ENCODE results near the gene CP. TPM values are rescaled to one million over a fixed set of nuclear protein-coding genes. Genes with fewer than 3 reads are reported as not detected.
"Not testable (repeated sequence)": the region's sequence is repeated elsewhere in the genome, so short reads cannot be mapped to it uniquely, and the experiment has no call there.

CP gene
- polyA plus RNA-seq, 1 experiment = 0.10 TPM

- no peak overlapping the region for H3K4me3 ChIP-seq (ENCODE audit: low read depth, low read length)
- no peaks in the 10 kb centered on the region for H3K27me3 ChIP-seq (ENCODE audit: control insufficient read depth, insufficient read depth, low read length)
- no peak for TF ChIP-seq CTCF (IDR thresholded peaks at IDR 0.05; ENCODE audit: low read depth, low read length)
- ChIA-PET CTCF (no interaction called here), POLR2A (no interaction called here)
- H3K9me3 ChIP-seq (ENCODE audit: control insufficient read depth, insufficient read depth, low read length) = no peaks in the 10 kb centered on the region
- no peak overlapping the region for H3K27ac ChIP-seq (ENCODE audit: low read depth, low read length)
- DNase-seq (ENCODE audit: low read depth, low spot score) = no peak
Observed at GRCh38 chr3:149198611-149199010, 23.0 kb downstream of the CP start.

- ChIA-PET CTCF (no interaction called here), POLR2A (no interaction called here)
- H3K4me3 ChIP-seq (ENCODE audit: low read depth, low read length) = no peak overlapping the region
- no peak overlapping the region for H3K27ac ChIP-seq (ENCODE audit: low read depth, low read length)
- DNase-seq (ENCODE audit: low read depth, low spot score) = no peak
- no peaks in the 10 kb centered on the region for H3K9me3 ChIP-seq (ENCODE audit: control insufficient read depth, insufficient read depth, low read length)
- H3K27me3 ChIP-seq (ENCODE audit: control insufficient read depth, insufficient read depth, low read length) = no peaks in the 10 kb centered on the region
- no peak for TF ChIP-seq CTCF (IDR thresholded peaks at IDR 0.05; ENCODE audit: low read depth, low read length)
Observed at GRCh38 chr3:149197669-149198068, 24.0 kb downstream of the CP start.

- H3K27ac ChIP-seq (ENCODE audit: low read depth, low read length); H3K4me3 ChIP-seq (ENCODE audit: low read depth, low read length); H3K27me3 ChIP-seq (ENCODE audit: control insufficient read depth, insufficient read depth, low read length); CTCF ChIA-PET; H3K9me3 ChIP-seq (ENCODE audit: control insufficient read depth, insufficient read depth, low read length); POLR2A ChIA-PET; DNase-seq (ENCODE audit: low read depth, low spot score): not testable (repeated sequence)
Observed at GRCh38 chr3:149196805-149197592, 24.6 kb downstream of the CP start.

GRCh38 chr3:149195221-149195620 is 26.4 kb downstream of the CP start:
- H3K27ac ChIP-seq (ENCODE audit: low read depth, low read length) = no peak overlapping the region
- CTCF ChIA-PET = no interaction called here
- TF ChIP-seq CTCF (IDR thresholded peaks at IDR 0.05; ENCODE audit: low read depth, low read length) = no peak
- no peak for DNase-seq (ENCODE audit: low read depth, low spot score)
- POLR2A ChIA-PET = no interaction called here
- no peaks in the 10 kb centered on the region for H3K27me3 ChIP-seq (ENCODE audit: control insufficient read depth, insufficient read depth, low read length)
- no peak overlapping the region for H3K4me3 ChIP-seq (ENCODE audit: low read depth, low read length)
- H3K9me3 ChIP-seq (ENCODE audit: control insufficient read depth, insufficient read depth, low read length) = no peaks in the 10 kb centered on the region

GRCh38 chr3:149188494-149188893 is 33.1 kb downstream of the CP start:
- Histone ChIP-seq H3K9me3 (ENCODE audit: control insufficient read depth, insufficient read depth, low read length) (no peaks in the 10 kb centered on the region), H3K27ac (ENCODE audit: low read depth, low read length) (no peak overlapping the region), H3K4me3 (ENCODE audit: low read depth, low read length) (no peak overlapping the region), H3K27me3 (ENCODE audit: control insufficient read depth, insufficient read depth, low read length) (no peaks in the 10 kb centered on the region)
- ChIA-PET POLR2A (no interaction called here), CTCF (interaction anchor here (0.6 kb wide), 1 partner anchor 14 kb away, joined by 4 read pairs; no protein-coding TSS in a partner anchor)
- no peak for TF ChIP-seq CTCF (IDR thresholded peaks at IDR 0.05; ENCODE audit: low read depth, low read length)
- no peak for DNase-seq (ENCODE audit: low read depth, low spot score)

All from AG04450 (cell line).